ENCODE data around the gene COX7A1. TPM values are rescaled to one million over a fixed set of nuclear protein-coding genes. Genes with fewer than 3 reads are reported as not detected.

Gene COX7A1
- total RNA-seq, 1 experiment from 2014 or later: not detected

DNA sequence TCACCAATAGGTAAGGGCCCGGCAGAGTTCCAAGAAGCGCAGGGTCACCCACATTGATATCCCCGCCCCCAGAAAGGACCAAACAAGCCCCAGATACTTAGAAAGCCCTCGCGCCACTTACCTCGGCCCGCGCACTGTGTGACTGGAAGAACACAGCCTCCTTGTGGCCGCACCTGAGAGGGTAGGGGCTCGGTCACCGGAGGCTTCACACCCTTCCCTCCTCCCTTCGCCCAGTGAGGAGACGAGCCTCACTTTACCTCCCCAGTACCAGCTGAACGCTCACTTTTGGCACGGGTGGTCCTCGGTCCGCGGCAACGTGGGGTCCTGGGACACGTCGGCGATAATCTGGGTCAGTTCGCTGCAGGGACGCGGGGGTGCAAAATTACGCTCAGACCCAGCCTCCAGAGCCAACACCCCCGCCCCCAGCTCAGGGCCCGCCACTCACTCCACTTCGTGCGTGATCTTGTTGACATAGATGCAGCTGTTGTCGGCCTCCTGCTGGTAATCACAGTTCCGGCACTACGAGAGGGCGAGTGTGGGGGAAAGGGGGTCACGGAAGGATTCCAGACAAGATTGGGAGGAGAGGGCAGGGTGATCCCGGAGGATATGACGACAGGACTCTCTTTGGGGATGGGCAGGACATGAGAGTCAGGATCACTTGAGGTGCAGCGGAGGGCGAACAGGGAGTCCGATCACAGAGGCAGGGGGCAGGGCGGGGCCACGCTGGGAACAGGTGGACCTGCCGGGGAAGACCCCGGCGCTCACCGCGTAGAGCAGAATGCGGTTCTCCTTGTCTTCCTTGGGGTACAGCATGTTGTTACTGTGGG lies 38.1 kb downstream of the COX7A1 start:
- Mint-ChIP-seq H3K4me1 (ENCODE audit: insufficient read depth, unreplicated experiment) (peaks cover 17% of the 10 kb centered on the region), H3K27ac (ENCODE audit: low read depth, unreplicated experiment) (peak overlapping the region; percentile 94), H3K9me3 (ENCODE audit: unreplicated experiment) (no peaks in the 10 kb centered on the region), H3K36me3 (ENCODE audit: insufficient read depth, unreplicated experiment) (peaks cover 69% of the 10 kb centered on the region), H3K4me3 (ENCODE audit: unreplicated experiment) (peak overlapping the region; percentile 91), H3K27me3 (ENCODE audit: insufficient read depth, unreplicated experiment) (no peaks in the 10 kb centered on the region)
- TF ChIP-seq, protein P1, sequence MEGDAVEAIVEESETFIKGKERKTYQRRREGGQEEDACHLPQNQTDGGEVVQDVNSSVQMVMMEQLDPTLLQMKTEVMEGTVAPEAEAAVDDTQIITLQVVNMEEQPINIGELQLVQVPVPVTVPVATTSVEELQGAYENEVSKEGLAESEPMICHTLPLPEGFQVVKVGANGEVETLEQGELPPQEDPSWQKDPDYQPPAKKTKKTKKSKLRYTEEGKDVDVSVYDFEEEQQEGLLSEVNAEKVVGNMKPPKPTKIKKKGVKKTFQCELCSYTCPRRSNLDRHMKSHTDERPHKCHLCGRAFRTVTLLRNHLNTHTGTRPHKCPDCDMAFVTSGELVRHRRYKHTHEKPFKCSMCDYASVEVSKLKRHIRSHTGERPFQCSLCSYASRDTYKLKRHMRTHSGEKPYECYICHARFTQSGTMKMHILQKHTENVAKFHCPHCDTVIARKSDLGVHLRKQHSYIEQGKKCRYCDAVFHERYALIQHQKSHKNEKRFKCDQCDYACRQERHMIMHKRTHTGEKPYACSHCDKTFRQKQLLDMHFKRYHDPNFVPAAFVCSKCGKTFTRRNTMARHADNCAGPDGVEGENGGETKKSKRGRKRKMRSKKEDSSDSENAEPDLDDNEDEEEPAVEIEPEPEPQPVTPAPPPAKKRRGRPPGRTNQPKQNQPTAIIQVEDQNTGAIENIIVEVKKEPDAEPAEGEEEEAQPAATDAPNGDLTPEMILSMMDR (IDR thresholded peaks at IDR 0.05; ENCODE audit: unreplicated experiment): no peak
- DNase-seq (ENCODE audit: unreplicated experiment): peak; percentile 40
- intact Hi-C loops (cut with micrococcal nuclease): loop anchor here (1.0 to 10.0 kb wide), 3 partner anchors 23 to 229 kb away; no protein-coding TSS in a partner anchor
- BruUV-seq (replicated peaks): TSS peak; percentile 65
- CTCF ChIA-PET: interaction anchor here (0.9 to 1.9 kb wide), 4 partner anchors 53 to 233 kb away, joined by 3 to 8 read pairs (median 6); no protein-coding TSS in a partner anchor
- POLR2A ChIA-PET: interaction anchor here (0.6 to 3.7 kb wide), 19 partner anchors 8 to 946 kb away, joined by 3 to 32 read pairs (median 5); partner anchors contain the start of genes ALKBH6, CAPNS1, NFKBID and SDHAF1

DNA sequence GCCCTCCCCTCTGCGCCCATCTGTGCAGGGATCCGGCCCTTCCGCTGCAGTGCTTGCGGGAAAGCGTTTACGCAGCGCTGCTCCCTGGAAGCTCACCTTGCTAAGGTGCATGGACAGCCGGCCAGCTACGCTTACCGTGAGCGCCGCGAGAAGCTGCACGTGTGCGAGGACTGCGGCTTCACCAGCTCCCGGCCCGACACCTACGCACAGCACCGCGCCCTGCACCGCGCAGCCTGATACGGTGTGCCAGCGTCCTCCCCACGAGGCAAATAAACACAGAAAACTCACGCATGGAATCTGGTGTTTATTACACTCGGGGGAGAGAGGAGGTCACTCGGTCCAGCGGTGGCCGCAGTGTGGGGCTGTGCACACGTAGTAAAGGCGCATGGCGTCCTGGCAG lies 38.8 kb downstream of the COX7A1 start:
- intact Hi-C loops (cut with micrococcal nuclease): loop anchor here (10.0 kb wide), 1 partner anchor 229 kb away; no protein-coding TSS in a partner anchor
- no TSS peak for BruUV-seq (replicated peaks)
- Mint-ChIP-seq H3K36me3 (ENCODE audit: insufficient read depth, unreplicated experiment) (peaks cover 63% of the 10 kb centered on the region), H3K9me3 (ENCODE audit: unreplicated experiment) (no peaks in the 10 kb centered on the region), H3K27ac (ENCODE audit: low read depth, unreplicated experiment) (peak overlapping the region; percentile 94), H3K4me1 (ENCODE audit: insufficient read depth, unreplicated experiment) (peaks cover 17% of the 10 kb centered on the region), H3K27me3 (ENCODE audit: insufficient read depth, unreplicated experiment) (no peaks in the 10 kb centered on the region), H3K4me3 (ENCODE audit: unreplicated experiment) (peak overlapping the region; percentile 91)
- ChIA-PET CTCF (interaction anchor here (0.7 to 1.9 kb wide), 4 partner anchors 39 to 232 kb away, joined by 3 to 8 read pairs (median 6); no protein-coding TSS in a partner anchor), POLR2A (interaction anchor here (0.6 to 3.7 kb wide), 7 partner anchors 23 to 945 kb away, joined by 3 to 24 read pairs (median 17); partner anchors contain the start of genes THAP8, ZNF146 and ZNF565)
- DNase-seq (ENCODE audit: unreplicated experiment): no peak
- TF ChIP-seq, protein P1 (IDR thresholded peaks at IDR 0.05; ENCODE audit: unreplicated experiment): no peak

DNA sequence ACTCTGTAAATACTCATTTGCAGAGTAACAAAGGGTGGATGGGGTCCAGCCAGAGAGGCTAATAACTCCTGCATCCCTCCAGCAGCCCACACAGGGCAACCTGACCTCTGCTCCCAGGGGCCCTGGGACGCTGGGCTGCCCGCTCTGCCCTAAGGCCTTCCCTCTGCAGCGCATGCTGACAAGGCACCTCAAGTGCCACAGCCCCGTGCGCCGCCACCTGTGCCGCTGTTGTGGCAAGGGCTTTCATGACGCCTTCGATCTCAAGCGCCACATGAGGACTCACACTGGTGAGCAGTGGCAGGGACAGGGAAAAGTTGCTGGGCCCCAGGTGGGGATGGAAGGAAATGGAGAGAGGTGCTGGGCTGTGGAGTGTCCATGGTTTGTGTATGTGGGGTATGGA lies 39.6 kb downstream of the COX7A1 start:
- DNase-seq (ENCODE audit: unreplicated experiment): no peak
- ChIA-PET POLR2A (no interaction called here), CTCF (interaction anchor here (0.7 to 1.9 kb wide), 3 partner anchors 38 to 53 kb away, joined by 3 to 8 read pairs (median 8); no protein-coding TSS in a partner anchor)
- Mint-ChIP-seq H3K36me3 (ENCODE audit: insufficient read depth, unreplicated experiment) (peaks cover 55% of the 10 kb centered on the region), H3K27ac (ENCODE audit: low read depth, unreplicated experiment) (no peak overlapping the region), H3K4me3 (ENCODE audit: unreplicated experiment) (peak overlapping the region; percentile 91), H3K27me3 (ENCODE audit: insufficient read depth, unreplicated experiment) (no peaks in the 10 kb centered on the region), H3K4me1 (ENCODE audit: insufficient read depth, unreplicated experiment) (peaks cover 12% of the 10 kb centered on the region), H3K9me3 (ENCODE audit: unreplicated experiment) (no peaks in the 10 kb centered on the region)
- intact Hi-C loops (cut with micrococcal nuclease): loop anchor here (10.0 kb wide), 1 partner anchor 228 kb away; no protein-coding TSS in a partner anchor
- TF ChIP-seq, protein P1 (IDR thresholded peaks at IDR 0.05; ENCODE audit: unreplicated experiment): no peak
- BruUV-seq (replicated peaks): no TSS peak

DNA sequence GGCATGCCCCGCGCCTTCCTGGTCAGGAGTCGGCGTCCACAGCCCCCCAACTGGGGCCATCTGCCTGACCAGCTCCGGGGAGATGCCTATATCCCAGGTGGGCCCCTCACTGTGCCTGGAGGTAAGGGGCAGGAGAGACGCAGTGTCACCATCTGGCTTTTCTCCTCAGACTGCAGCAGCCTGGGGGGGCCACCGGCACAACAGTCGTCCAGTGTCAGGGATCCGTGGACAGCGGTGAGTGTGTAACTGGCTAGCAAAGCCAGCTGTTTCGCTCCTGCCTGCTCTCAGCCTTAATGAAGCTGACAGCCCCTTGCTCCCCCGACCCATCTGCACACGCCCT lies 41.1 kb downstream of the COX7A1 start:
- CTCF ChIA-PET: interaction anchor here (0.7 to 0.9 kb wide), 3 partner anchors 20 to 824 kb away, joined by 4 to 5 read pairs (median 4); no protein-coding TSS in a partner anchor
- no peak for DNase-seq (ENCODE audit: unreplicated experiment)
- POLR2A ChIA-PET: no interaction called here
- H3K4me3 Mint-ChIP-seq (ENCODE audit: unreplicated experiment): no peak overlapping the region
- TF ChIP-seq, protein P1 (IDR thresholded peaks at IDR 0.05; ENCODE audit: unreplicated experiment): no peak
- H3K36me3 Mint-ChIP-seq (ENCODE audit: insufficient read depth, unreplicated experiment): peaks cover 40% of the 10 kb centered on the region
- H3K27ac Mint-ChIP-seq (ENCODE audit: low read depth, unreplicated experiment): no peak overlapping the region
- intact Hi-C loops (cut with micrococcal nuclease): loop anchor here (10.0 kb wide), 1 partner anchor 226 kb away; no protein-coding TSS in a partner anchor
- no TSS peak for BruUV-seq (replicated peaks)
- H3K27me3 Mint-ChIP-seq (ENCODE audit: insufficient read depth, unreplicated experiment): no peaks in the 10 kb centered on the region
- peaks cover 9% of the 10 kb centered on the region for H3K4me1 Mint-ChIP-seq (ENCODE audit: insufficient read depth, unreplicated experiment)
- H3K9me3 Mint-ChIP-seq (ENCODE audit: unreplicated experiment): no peaks in the 10 kb centered on the region
